Astrocyte of the cerebellum (primary cell): ENCODE data around the gene RBFOX1.

Experiments used
- DNase-seq: peaks from one replicate; pipeline ENCODE4 v3.0.0-alpha.2; 2011; ENCODE audit warnings: low read depth
- H3K4me3 ChIP-seq: 2 replicates; pipeline ENCODE4 v1.5.1; 2011; ENCODE audit warnings: mild to moderate bottlenecking, low read depth, low read length, moderate library complexity
- in situ Hi-C: cut with HindIII; loops from 2 replicates; pipeline ENCODE4 v1.10.0; 2017; ENCODE audit warnings: low sequenced_read_pairs
- TF ChIP-seq, protein P1 (sequence below): IDR thresholded peaks from 2 replicates; pipeline ENCODE4 v1.5.1; 2012; ENCODE audit warnings: low read length, low read depth, moderate library complexity, mild to moderate bottlenecking; ENCODE audit errors: missing control alignments

The RBFOX1 gene

DNA sequence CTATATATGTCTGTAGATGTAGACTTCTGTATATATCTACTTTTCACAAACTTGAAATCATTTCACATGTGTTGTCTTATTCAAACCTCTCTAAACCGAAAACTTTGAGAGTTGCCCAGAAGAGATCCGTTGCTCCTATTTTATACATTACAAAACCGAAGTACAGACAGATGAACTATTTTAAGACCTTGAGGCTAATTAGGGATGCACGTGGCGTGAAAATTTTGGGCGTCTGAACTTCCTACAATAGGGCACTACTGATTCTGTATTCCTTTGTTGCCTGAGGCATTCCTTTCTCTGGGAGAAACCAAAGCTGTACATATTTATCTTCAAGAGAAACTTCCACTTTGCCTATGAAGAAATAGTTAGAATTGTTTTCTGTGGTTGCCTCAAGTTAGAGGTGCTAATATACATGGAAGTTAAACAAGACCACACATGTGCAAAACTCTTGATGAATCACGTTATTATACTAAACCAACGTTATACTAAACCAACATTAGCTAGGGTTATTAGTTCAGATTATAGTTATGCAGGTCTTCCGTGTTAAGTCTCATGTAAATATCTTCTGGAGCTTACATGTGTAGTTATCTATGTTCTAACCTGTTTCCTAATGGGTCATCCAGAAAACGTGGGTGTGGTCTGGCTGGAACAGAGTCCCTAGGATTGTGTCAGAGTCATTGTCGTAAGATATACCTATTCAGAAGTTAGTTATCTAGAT, 111.2 kb downstream of the RBFOX1 start:
- TF ChIP-seq, protein P1, sequence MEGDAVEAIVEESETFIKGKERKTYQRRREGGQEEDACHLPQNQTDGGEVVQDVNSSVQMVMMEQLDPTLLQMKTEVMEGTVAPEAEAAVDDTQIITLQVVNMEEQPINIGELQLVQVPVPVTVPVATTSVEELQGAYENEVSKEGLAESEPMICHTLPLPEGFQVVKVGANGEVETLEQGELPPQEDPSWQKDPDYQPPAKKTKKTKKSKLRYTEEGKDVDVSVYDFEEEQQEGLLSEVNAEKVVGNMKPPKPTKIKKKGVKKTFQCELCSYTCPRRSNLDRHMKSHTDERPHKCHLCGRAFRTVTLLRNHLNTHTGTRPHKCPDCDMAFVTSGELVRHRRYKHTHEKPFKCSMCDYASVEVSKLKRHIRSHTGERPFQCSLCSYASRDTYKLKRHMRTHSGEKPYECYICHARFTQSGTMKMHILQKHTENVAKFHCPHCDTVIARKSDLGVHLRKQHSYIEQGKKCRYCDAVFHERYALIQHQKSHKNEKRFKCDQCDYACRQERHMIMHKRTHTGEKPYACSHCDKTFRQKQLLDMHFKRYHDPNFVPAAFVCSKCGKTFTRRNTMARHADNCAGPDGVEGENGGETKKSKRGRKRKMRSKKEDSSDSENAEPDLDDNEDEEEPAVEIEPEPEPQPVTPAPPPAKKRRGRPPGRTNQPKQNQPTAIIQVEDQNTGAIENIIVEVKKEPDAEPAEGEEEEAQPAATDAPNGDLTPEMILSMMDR = no peak
- in situ Hi-C loops = no loop called here
- no peak overlapping the region for H3K4me3 ChIP-seq
- no peak for DNase-seq

DNA sequence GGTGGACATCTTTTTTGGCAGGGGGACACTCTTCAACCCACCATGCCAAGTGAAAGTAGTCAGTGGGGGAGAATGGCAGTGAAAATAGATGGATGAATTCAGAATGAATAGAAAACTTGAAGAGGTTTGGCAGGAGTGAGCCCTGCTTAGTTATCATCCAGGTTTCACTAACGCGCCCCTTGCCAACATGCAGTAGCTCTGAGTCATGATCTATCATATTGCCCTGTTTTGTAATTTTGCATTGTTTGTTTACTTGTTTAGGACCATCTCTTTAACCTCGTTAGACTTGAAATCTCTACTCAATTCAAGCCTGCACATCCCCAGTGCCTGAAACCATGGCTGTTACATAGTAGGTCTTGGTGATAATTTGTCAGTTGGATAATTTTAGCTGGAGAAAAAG, 116.7 kb downstream of the RBFOX1 start:
- TF ChIP-seq, protein P1 = no peak
- no peak for DNase-seq
- in situ Hi-C loops = no loop called here
- H3K4me3 ChIP-seq = no peak overlapping the region

DNA sequence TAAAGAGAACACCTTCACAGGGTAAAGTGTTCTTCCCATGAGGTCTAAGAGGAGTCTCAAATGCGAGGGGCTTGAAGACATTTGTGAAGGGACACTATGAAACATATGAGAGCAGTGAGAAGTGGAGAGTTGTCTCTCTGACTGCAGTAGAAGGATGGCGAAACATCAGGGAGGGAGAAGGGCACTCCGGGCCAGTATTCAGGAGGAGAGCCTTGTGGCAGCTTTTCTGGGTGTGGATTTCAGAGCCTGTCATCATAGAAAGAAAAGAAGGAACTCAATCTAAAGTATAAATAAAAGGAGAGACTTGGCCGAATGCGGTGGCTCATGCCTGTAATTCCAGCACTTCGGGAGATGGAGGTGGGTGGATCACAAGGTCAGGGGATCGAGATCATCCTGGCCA, 117.2 kb downstream of the RBFOX1 start:
- in situ Hi-C loops = no loop called here
- no peak overlapping the region for H3K4me3 ChIP-seq
- TF ChIP-seq, protein P1 = no peak
- DNase-seq = no peak

DNA sequence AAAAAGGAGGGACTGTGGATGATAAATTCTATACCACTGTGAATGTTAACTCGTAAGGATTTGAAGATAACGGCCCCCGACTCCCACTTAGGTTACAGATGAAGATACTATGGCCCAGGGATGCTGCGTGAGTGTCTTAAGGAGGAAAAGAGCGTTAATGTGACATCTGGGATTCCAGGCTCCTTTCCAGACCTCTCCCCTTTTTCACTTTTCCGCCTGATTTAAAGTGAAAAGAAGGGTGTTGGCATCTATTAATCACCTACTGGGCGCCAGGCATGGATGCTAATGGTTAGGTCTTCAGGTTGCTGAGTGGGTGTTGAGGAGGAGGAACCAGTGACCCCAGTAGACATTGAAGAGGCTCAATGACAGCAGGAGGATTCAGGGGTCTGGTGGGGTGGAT, 117.8 kb downstream of the RBFOX1 start:
- no peak for DNase-seq
- in situ Hi-C loops = no loop called here
- H3K4me3 ChIP-seq = no peak overlapping the region
- TF ChIP-seq, protein P1 = no peak

DNA sequence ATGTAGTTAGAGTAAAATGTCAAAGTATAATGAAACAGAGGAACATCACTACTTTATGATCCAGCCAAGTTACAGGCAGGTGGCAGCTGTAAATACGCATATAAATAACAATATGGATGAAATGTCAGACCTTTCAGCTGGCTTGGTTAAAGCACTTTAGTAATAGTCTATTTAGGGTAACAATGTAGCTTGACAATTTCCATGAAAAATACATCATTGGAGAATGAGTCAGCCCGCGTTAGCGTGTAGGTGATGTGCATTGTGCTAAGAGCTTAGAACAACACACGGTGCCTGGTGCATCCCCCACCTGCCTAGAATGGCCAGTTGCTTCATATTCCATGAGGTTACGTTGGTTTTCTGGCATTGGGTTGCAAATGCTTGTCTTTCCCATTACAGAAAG, 119.4 kb downstream of the RBFOX1 start:
- in situ Hi-C loops = no loop called here
- TF ChIP-seq, protein P1 = no peak
- DNase-seq = no peak

DNA sequence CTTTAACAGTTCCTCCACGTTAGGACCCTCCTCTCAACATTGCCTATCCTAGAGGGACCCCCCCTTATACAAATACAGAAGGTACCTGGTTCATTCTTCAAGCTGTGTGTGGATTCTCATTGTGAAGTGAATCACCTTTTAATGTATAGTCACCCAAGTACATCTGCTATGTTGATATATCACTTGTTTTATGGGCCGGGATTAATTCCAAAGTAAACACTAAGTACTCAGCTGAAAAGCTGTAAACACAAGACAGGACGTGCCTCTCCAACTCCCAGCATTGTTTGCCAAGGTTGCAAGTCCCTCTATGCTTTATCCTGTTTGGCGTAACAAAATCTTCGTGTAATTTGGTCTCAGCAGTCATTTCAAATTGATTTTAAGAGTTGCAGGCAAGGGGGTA, 123.6 kb downstream of the RBFOX1 start:
- TF ChIP-seq, protein P1 = no peak
- DNase-seq = no peak
- in situ Hi-C loops = no loop called here
- no peak overlapping the region for H3K4me3 ChIP-seq

More for the DNA sequence above, 119.4 kb downstream of the RBFOX1 start:
- H3K4me3 ChIP-seq = no peak overlapping the region

DNA sequence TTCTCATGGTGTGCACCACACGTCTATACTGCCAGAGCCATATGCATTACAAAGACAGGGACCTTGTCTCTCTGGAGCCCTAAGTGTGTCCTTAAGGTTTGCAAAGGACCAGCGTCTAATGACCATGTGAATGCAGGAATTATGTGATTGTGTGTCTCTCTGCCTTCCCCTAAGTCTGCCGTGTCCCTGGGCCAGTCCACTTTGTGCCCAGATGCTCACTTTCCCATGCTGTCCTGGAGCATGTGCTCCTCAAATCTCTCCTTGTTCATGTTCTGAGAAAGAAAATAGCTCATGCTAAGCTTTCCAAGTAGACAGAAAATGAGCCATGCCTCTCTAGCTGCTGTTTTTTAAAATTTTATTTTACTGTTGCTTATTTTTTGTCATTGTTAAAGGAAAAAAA, 125.5 kb downstream of the RBFOX1 start:
- H3K4me3 ChIP-seq = no peak overlapping the region
- TF ChIP-seq, protein P1 = no peak
- in situ Hi-C loops = no loop called here
- DNase-seq = no peak
